ENCODE measurements around the gene ASCL1.

The ASCL1 gene

DNA sequence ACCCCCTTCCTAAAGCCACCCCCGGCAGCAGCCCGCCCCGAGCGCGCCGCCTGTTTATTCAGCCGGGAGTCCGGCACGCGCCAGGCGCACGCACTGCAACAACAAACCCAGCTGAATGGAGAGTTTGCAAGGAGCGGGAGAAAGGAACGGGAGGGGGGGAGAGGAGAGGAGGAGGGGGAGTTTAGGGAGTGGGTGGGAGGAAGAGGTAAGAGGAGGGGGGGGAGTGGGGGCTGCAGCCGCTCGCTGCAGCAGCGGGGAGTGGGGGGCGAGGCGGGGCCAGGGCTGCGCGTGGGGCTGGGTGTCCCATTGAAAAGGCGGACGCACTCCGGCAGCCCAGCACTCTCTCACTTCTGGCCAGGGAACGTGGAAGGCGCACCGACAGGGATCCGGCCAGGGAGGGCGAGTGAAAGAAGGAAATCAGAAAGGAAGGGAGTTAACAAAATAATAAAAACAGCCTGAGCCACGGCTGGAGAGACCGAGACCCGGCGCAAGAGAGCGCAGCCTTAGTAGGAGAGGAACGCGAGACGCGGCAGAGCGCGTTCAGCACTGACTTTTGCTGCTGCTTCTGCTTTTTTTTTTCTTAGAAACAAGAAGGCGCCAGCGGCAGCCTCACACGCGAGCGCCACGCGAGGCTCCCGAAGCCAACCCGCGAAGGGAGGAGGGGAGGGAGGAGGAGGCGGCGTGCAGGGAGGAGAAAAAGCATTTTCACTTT lies at the start of gene ASCL1:
TSS of gene ASCL1 (plus strand) at position 336 of the 712 bp plus-strand sequence. CDS start 571 bp downstream, outside the sequence.
- DNase-seq (ENCODE audit: low read depth): no peak

DNA sequence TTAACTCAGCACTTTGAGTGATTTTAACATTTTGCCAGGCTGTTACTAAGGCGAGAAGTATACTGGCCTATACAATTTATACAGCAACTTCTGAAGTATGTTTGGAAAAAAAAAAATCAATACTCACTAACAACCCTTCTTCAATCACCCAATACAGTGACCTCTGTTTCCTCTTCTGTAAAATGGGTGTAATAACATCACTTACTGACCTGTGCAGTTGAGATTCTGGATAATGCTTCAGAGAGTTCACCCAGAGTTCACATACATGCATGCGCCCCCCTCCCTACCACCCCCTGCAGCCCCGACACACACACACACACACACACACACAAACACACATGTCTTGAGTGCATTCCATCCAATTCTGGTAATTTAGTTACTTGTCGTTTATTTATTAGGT lies 49.6 kb upstream of the ASCL1 start:
- DNase-seq (ENCODE audit: low read depth): no peak

DNA sequence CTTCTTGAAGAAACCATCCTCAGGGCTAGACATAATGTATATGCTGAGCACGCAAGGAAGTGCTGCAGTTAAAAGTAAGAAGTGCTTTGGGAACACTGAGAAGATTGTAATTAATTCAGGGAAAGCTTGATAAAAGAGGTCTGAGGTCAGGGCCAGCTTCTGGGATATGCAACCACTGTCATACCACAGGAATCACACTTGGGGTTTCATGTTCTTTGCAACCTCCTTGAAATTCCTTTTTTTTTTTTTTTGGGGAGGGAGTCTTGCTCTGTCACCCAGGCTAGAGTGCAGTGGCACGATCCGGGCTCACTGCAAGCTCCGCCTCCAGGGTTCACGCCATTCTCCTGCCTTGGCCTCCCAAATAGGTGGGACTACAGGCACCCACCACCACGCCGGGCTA lies 47.3 kb upstream of the ASCL1 start:
- no peak for DNase-seq (ENCODE audit: low read depth)

DNA sequence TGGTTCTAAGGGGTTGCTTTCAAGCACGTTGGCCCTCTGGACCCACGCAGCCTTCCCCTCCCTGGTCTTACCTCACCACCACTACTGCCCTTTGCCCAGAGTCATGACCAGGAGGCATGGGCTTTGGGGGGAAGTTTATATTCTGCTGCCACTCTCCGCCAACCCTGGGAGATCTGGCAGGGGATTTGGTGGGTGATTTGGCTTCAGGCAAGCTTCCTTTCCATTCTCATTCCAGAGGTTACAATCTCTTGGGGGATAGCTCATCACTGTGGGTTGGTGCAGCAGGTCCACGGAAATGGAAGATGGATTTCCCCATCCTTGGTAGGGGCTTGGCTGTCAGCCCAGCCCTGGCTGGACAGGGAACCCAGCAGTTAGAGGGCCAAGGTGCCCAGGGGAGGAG lies 46.7 kb upstream of the ASCL1 start:
- DNase-seq (ENCODE audit: low read depth): no peak

DNA sequence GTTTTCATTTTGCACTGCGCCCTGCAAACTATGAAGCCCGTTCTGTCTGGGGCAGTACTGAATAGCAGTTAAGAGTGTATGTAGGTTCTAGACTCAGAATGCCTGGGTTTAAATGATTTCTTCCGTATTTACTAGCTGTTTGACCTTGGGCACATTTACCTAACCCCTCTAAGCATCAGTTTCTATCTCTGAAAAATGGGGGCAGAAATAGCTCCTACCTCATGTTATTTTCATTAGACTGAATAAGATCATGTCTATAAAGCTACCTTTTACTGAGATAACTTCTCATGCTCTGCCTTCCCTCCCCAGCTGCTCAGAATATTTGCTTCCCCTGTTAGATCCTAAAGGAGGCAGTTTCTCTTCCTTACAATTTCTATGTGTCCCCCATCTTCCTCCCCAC lies 46.2 kb upstream of the ASCL1 start:
- no peak for DNase-seq (ENCODE audit: low read depth)

DNA sequence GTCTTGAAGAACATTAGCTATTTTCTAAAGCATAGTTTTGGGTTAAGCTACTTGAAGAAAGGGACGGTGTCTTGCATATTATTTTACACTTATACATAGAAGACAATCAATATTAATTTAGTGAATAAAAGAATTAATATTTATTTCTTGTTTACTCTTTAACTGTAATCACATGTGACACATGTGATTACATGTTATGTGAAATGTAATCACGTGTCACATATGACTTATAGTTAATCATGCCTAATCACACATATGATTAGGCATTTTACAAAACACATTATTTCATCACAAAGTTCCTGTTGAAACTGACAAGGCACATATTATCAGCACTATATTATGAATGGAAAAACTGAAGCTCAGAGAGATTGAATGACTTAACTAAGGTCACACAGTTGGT lies 45.2 kb upstream of the ASCL1 start:
- no peak for DNase-seq (ENCODE audit: low read depth)

DNA sequence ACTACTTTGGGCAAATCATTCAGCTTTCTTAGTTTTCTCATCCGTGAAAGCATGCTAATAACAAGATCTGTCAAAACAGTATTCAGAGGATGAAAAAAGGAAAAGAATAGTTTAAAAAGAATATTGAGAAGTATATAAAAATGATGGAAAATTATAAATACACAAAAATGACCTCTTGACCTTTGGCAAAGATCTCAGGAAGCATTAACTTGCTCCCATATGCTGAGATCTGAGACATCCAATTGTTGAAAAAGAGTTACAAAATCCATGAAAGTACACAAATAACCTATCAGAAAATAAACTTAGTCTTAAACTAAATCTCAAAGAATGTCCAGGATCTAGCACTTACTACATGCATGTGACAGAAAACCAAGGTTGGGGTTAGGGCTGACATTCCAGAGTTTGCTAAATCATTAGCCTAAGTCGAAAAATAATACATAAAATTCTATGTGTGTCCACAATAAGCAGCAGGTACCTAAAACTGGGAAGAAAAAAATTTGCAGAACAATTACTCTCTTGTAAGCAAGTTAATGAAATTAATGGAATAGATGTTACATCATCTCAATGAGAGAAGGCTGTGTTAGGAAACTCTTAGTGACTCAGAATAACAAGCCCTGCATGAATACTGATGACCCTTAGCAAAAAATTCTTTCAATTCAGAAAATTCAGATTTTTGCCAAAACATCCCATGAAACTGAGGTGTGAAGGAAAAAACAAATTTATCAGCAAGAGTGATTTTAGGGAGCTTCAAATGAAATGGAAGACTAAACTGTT lies 43.8 kb upstream of the ASCL1 start:
- DNase-seq (ENCODE audit: low read depth): no peak

DNA sequence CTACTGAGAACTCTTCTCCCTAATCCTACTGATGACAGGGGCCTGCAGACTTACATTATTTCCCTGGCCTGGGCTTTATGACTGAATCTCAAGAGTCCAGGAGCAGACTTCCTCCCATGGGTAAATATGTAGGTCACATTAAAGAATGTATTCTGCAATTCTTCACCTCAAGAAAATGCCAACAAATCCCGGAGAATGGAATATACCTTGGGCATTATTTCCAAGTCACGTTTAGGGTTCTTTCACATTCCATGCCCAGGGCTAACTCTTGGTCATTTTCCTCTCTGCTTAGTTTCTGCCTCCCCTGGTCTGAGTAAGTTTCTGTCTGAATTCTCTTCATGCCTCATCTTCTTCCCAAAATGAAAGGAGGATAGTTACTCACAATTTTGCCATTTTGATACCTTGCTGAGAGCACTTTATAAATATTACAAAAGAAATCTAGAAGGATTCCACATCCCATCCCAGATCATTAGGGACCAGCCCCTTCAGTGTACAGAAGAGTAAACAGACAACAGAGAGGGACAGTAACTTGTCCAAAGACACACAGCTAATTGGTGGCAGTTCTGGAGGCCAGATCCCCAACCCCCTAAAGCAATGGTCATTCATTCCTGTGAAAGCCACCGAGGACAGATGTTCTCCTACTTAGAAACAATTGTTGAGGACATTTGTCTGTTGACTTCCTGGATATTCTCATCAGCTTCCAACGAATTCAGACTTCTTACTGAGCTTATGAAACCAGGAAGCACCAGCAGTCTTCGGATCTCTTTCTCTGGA lies 41.0 kb upstream of the ASCL1 start:
- DNase-seq (ENCODE audit: low read depth): no peak

DNA sequence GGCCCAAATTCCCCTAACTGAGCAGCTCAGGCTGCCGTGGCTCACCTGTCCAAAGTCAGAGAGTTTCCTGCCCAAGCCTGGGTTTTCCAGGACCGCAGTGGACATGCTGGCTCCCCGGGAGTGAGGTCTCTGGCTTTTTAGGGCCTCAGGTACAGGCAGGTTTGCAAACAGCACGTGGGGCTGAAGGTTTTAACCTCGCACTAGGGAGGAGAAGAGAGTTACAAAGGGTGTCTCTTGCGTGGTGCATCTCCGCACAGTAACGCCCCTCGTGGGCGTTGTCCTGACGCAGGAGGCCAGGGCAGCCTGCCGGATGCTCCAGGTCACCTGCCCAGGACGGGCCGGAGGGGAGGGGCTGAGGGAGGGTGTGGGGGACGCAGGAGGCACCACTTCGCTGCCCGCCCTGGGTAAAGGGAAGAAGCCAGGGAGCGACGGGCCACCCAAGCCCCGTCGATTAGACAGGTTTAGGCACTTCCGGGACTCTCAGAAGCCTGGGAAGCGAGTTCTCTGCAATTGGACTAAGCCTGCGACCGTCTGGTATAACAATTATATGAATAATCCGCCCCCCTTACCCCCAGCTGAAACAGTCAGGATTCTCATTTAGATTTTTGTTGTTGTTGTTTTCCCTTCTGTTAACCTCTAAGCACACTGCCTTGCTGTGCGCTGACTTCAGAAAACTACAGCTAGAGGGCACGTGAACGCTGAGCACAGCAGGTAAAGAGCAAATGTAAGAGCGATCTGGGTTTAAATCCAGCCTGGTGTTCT lies 40.3 kb upstream of the ASCL1 start, which contains the start of gene PAH:
TSS of gene PAH (minus strand) at position 219 of the 762 bp plus-strand sequence. CDS start at position 105, 114 bp downstream.
- no peak for DNase-seq (ENCODE audit: low read depth)

DNA sequence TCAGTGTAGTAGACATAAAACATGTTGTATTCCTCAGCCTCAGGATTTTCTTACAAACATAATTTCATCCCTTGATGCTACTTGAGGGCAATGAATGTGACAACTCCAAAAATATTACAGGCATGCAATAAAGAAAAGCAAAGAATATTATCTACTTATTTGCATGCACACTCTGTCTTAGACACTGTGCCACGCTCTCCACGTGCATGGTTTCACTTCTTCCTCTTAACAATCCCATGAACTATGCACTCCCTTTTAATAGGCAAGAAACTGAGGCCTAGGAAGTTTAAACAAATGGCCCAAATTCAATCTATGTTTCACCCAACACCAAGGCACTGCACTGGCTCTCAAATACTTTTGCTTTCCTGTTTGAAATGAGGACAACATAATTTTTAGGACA lies 38.6 kb upstream of the ASCL1 start:
- no peak for DNase-seq (ENCODE audit: low read depth)

DNA sequence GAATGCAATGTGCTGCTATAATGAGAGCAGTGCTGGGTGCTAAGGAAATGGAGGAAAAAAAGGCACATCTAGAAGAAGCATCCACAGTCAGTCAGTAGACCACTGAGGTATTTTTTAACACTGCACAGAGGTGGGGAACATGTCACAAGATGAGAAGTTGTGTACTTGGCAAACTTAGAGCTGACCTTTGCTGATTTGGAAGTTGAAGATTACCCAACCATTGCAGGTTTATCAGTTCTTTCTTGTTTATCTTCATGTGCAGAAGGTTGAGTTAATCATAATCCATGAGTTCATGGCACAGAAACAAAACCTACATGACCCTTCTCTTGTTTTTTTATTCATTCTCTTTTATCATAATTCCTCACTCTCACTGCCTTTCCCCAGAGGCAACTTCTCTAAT lies 37.2 kb upstream of the ASCL1 start:
- no peak for DNase-seq (ENCODE audit: low read depth)

DNA sequence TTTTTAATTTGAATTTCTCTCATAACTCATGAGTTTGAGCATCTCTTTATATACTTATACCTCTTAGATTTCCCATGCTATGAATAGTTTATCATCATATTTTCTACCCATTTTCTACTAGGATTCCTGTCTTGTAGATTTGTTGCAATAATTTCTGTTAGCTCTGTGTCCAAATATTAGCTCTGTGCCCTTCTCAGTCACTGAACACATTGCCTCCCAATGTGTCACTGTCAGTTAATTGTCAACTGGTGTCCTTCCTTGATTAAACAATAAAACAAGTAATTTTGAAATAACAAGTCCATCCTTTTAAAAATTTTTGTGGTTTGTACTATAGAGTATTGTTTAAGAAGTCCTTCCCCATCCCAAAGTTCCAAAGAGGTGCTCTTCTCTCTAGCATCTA lies 36.2 kb upstream of the ASCL1 start:
- DNase-seq (ENCODE audit: low read depth): no peak

DNA sequence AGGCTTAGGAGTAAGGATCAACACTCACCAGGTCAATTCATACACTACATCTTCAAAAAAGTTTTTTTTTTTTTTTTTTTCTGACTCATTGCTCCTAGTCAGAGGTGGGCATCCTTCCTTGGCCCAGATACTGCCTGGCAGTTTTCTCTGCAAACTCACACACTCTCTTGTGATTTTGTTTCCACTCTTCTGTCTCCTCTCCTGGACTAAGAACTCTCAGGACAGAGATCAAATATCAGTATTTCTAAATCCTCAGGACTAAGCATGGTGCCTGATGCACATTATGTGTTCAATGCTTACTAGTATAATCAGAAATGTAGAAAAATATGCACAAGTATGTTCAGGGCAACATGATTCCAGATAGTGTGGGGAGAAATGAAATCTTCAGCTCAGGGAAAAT lies 30.3 kb upstream of the ASCL1 start:
- DNase-seq (ENCODE audit: low read depth): no peak

DNA sequence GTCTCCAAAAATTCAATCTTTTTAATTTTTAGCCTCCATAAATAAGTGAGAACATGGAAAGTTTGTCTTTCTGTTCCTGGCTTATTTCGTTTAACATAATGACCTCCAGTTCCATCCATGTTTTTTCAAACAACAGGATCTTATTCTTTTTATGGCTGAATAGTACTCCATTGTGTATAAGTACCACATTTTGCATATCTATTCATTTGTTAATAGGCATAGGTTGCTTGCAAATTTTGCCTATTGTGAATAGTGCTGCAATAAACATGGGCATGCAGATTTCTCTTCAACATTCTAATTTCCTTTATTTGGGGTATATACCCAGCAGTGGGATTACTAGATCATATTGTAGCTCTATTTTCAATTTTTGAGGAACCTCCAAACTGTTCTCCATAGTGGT lies 24.3 kb upstream of the ASCL1 start:
- DNase-seq (ENCODE audit: low read depth): no peak

DNA sequence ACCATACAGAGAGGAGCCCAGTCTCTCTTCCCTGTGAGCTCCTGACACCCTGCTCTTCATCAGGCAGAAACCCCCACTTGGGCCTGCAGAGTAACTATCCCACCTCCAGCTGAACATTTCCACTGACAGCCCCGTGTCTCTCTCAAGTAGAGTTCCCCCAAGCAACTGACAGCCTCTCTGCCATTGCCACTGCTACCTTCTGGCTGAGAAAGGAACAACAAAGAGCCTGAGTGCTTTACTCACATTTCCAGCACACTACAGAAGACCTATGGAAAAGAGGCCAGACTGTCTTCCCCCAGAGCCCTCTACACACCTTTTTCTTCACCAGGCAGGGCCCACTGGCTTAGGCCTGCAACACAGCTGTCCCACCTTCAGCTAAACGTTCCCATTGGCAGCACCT lies 18.4 kb upstream of the ASCL1 start:
- DNase-seq (ENCODE audit: low read depth): no peak

DNA sequence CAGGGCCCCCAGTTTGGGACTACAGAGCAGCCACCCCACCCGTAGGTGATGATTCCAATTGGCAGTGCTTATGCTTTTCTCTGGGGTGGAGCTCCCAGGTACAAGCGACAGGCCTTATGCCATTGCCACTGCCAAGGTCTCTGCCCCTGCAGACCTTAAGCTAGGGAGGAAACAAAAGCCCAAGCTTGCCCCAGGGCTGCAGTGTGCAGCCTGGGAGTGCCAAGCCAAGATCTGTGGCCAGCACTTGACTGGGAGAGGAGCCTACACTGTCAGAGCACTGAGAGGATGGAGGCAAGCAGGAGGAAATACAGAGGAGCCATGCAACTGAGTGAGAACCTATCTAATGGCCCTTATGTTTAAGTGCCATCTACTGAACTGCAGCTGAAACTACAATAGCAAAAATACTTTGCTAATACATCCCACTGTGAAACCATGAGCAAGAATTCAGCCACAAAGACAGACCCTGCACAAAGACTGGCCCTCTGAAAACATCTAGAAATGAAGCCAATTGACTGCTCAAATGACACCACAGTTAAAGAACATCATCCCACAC lies 17.7 kb upstream of the ASCL1 start:
- DNase-seq (ENCODE audit: low read depth): no peak

DNA sequence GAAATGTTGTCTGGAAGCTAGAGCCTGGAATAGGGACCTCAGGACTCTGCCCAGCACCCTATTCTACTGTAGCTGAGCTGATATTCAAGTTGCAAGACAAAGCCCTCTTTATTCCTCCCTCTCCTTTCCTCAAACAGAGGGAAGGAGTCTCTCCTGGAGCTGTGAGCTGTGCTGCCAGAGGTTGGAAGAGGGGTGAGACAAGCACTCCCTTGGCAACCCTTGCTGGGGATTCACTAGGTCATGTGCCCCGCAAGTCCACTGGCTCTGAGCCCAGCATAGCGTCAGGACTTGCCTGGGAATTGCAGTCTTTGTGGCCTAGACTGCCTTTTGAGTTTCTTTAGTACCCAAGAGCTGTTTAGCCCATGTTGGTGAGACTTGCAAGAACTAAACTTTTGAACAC lies 11.4 kb upstream of the ASCL1 start:
- DNase-seq (ENCODE audit: low read depth): no peak

DNA sequence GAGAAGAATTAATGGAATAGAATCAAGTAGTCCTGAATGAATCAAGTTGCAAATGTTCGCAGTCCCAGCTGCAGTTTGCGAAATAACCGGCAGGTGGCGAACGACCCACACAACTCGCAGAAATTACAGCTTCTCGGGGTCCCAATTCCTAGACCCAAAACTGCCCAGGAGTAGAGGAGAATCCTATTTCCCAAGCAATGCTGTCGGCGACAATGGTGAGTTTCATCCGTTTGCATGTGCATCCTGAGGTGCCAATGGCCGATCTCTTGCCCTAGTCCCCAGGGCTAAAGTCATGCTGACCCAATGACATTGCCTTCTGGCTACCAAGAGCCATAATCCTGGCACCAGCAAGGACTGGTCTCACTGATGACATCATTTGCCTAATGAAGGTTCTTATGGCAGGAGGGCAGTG lies 8.5 kb upstream of the ASCL1 start:
- DNase-seq (ENCODE audit: low read depth): no peak

DNA sequence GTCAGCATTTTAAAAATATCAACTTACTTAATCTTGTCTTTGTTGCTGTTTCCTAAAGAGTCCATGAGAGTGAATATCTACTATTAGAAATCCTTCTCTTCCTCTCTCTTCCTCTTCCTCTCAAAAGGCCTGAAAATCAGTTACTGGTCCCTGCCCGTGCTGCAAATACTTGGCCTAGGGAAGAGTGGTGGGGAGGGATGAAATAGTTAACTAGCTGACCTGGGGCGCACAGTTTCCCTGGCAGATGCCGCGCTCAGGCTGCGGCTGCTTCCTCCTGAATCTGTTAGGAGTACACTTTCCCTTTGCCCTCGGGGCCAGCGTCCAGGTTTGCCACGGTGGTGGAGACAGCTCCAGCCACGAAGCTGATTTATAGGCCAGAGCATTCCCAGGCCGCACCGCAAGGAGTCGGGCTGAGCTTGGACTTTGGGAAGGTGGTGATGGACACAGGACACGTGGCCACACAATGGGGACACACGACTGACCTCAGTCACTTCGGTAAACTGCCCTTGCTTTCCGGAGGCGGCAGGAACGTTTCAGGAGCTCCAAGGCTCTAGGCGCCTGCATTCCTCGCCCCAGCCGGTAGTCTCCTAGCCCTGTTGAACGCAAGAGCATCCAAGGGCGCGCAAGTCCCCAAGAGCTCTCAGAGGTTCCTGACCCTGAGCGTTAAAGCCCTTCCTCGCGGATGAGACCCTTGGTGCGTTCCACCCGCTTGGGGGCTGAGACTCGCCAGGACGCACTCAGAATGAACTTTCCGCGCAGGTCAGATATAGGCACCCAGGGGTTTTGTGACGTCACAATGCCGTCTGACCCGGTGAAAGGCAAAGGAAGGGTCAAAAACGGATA lies 7.1 kb upstream of the ASCL1 start:
- no peak for DNase-seq (ENCODE audit: low read depth)

DNA sequence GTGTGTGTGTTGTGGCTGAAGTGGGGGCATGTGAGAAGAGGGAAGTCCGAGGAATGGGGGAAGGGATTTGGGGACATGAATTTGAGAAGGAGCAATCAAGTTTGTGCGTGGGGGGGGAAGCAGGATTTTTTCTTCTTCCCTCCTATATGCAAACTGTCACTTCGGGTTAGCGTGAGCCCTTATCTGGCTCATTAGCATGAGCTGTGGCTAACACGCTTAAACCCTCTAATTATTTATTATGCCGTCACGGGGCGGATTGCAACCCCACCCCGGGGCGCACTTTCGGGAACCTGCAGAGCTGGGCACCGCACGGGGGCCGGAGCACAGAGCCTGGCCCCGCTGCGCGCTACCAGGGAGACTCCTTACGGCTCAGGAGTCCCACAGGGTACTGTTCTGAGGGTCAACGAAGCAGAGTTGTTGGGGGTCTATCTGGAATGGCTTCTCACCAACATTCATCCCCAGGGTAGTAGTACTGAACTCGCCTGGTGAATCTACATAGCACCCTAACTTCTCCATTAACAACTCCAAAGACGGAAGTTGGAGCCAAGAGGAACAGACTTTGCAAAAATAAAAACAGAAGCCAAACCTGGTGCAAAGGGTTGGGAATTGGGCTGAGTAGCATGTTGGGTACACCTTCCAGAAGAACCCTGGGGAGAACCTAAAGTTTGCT lies 6.4 kb upstream of the ASCL1 start:
- DNase-seq (ENCODE audit: low read depth): no peak

Data from GM04503 (cell line).